ELR (cell line): ENCODE measurements around the gene IL18R1.

Experiments
- DNase-seq: peaks from one replicate; pipeline ENCODE4 v3.0.0-alpha.2; 2015; ENCODE audit warnings: low read depth

IL18R1 gene

DNA sequence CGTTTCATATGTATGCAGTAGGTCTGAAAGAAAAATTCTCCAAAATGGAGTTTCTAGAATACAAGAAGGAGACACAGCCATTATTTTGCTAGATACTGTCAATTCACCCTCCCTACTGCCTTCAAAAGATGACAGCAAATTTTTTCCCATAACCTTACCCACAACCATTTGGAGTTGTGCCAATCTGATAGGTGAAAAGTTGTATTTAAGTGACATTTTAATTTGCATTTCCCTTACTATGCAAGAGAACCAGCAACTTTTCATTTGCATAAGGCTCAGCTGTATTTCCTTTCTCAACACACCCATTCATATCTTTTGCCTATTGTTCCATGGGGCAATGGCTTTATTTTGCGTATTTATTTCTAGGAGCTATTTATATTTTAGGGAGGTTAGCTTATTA, 36.0 kb downstream of the IL18R1 start:
- no peak for DNase-seq

DNA sequence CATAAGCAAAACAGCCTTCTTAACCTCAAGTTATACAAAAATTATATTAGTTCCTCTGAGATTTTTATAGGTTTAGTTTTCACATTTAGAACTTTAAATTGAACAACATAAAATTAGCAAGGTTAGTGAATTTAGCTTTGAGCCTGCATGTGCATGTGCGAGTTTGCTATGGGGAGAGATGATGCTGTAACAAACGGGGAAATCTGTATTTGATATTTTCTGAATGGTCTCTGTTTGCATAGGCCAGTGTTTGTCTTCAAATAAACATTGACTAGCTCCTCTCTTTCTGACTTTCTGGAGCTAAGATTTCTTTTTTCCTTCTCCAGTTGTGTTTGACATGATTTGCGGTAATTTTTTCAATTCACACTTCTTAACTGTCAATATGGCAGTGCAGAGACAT, 36.5 kb downstream of the IL18R1 start:
- DNase-seq = no peak

DNA sequence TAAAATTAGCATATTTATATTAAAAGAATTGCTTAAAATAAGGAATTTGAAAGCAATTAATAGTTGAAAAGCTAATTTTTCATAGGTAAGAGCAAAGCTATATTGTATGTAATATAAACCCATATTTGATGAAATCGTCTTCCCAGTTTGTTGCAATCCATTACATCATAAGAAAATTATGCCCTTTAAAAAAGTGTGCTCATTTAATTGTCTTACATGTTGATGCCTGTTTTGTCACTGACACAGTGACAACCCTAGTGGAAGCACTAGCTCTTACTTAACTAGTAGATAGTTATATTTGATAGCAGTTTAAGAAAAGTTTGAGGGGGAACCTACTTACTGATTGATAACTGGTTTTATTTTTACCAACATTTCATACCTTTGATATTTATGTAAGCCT, 37.3 kb downstream of the IL18R1 start:
- no peak for DNase-seq

DNA sequence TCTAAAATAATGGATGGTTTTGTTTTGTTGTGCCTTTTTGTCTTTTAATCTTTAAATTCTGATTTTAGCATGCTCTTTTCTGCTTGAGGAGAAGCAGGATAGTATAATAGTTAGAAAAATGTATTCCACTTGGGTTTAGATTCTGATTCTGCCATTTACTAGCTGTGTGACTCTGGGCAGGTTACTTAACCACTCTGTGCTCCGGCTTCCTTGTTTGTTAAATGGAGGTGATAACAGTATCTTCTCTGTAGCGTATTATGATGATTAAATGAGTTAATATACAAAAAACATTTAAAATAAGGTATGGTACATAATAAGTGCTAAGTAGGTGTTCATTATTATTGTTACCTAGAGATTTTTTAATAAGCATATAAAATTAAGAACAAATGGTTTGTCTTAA, 40.4 kb downstream of the IL18R1 start:
- no peak for DNase-seq

DNA sequence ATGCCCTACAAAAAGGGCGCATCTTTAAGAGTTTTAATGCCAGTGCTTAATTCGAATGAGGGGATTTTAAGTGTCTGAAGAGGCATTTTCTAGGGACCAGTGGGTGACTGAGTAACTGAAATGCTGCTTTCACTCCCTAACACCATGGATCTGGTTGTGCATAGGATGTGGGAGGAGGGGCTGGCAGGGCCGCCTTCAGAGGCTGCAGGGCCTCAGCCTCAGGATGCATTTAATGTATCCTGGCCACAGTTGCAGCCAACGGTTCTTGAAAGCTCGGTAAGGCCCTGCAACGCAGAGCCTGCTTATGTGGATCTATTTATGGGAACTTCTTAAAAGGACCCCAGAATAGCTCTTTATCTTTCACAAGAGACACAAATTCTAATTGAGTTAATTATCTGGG, 41.6 kb downstream of the IL18R1 start:
- no peak for DNase-seq

DNA sequence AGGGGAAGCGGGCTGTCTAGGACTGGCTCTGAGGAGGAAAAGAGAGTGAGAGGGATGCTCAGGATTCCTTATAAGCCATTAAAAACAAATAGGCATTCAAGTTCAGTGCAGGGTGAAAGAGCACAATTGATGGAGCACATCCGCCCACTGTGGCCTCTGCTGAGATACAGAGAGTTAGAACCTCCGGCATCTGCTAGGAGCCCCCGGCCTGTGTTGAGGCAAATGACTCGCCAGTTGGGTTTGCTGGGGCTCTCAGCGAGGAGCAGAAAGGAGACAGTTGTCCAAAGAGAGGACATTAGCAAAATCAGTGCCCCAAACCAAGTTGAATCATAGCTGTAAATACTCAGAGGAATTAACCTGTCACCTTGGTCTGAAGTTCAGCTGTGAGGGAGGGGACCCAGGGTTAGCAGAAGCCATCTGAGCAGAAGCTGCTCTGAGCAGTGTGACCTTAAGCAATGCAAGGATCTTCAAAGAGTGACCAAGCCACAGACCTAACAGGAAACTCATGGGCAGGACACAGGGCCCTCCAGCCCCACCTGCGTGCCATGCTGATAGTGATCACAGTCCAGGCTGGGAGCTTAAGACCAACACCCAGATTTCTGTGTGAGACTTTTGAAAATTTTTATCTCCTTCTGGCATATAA, 44.0 kb downstream of the IL18R1 start:
- no peak for DNase-seq

DNA sequence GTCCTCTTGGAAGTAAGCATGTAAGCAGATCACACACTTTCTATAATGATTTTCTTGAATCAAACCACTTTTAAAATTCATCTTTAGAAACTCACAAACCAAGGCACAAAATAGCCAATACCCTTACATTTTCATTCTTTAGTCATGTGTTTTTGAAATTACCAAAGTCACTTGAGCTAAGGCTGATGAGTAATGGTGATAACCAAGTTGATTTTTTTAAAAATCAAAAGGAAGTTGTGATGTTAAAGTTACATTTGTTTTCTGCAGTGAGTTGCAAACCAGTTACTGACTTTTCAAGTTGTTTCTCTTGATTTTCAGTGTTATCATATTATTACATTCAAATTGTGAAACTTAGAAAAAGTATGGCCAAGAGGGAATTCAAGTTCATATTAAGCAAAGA, 45.9 kb downstream of the IL18R1 start:
- DNase-seq = no peak

DNA sequence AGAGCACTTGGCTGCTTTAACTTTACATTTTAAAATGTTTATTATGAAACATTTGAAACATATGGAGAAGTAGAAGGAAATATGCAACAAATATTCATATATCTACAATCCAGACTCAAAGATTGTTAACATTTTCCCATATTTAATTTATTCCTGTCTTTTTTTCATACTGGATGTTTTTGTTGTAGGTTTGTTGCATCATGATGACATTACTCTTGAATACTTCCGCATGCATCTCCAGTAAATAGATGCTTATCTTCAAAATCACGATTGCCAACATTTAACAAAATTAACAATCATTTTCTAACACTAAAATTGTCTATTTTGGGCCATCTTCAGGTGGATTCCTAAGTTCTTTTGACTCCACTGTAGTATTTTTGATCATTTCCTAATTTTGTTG, 46.3 kb downstream of the IL18R1 start:
- DNase-seq = no peak

DNA sequence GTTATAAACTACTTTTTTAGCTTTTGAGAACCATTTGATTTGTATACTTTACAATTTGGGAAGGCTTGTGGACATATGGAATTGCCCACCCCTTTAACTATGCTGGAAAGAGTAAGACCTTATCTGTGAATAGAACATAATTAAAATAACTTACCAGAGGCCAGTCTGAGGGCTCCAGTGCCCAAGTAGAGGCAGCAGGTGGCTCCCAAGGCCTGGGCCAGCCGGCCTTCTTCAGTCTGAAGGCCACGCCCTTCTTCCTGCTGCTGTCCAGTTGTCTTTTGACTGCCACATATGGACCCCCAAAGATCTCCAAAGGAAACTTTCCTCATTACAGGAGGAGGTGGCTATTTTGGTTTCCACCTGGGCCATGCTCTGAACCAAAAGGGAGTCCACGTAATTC, 55.4 kb downstream of the IL18R1 start:
- no peak for DNase-seq

DNA sequence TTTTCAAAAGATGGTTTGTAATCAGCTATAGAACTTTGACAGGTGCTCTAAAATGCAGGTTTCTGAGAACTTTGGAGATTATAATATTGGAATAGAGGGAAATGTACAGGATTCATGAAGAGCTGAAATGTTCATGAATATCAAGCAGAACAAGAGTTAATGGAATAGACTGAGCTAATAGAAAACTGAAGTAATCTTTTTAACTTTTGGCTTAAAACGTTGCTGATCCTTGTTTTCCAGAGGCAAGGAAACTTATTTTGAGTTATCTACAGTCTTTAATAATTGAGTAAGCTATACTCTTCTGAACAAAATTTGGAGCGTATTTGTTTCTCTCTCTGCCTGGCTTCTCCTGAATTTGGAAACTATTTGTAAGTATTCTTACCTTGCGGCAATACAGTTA, 56.6 kb downstream of the IL18R1 start:
- no peak for DNase-seq

DNA sequence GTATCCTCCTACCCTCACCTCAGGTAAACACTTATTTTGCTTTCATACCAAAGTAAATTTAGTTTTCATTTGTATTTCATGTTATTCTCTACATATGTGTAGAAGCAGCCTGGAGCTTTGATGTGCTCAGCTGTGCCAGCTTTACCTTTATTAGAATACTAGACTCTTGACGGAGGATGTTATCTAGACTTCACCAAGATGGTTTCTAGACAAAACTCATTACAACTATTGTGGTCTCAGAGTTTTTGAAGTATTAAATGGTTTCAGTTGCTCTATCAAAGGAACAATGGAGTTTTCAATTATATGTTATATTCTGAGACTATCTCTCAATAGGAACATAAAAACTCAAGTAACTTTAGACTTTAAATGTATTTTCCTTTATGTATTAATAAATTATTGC, 62.4 kb downstream of the IL18R1 start:
- DNase-seq = no peak

DNA sequence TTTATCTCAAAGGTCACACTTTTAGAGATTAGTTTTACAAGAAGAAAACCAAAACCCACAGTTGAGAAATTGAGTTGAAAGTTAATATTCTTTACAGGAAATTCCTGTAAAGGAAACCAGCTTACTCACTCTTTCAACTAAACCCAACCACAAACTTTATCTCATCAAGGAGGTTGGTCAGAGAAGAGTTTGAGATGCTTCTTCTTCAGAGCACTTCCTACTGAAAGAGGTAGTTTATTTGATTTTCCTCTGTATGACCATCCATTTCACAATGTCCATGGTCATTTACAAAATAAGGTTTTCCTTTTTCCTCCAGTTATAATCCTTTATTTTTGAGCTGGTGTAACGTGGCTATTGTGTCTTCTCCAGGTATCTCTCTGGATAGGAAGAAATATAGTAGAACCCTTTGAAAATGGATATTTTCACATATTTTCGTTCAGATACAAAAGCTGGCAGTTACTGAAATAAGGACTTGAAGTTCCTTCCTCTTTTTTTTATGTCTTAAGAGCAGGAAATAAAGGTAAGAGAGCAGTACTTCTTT, 62.9 kb downstream of the IL18R1 start:
- DNase-seq = peak; percentile 5

DNA sequence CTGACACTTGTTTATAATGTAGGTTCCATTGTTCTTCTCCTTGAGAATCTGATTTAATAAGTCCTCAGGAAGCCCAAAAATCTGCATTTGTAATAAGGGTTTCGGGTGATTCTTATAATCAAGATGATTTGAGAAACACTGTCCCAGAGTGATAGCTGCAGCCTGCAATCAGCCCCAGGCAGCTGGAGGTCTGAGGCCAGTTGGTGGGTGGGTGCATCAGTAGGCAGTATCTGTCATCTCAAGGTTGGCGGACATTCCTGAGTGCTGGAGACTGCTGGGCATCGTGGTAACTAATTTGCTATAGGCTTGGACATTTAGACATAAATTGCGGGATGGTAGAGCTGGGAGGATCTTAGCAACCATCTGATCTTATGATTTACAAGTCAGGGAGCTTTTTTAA, 64.7 kb downstream of the IL18R1 start:
- DNase-seq = no peak

DNA sequence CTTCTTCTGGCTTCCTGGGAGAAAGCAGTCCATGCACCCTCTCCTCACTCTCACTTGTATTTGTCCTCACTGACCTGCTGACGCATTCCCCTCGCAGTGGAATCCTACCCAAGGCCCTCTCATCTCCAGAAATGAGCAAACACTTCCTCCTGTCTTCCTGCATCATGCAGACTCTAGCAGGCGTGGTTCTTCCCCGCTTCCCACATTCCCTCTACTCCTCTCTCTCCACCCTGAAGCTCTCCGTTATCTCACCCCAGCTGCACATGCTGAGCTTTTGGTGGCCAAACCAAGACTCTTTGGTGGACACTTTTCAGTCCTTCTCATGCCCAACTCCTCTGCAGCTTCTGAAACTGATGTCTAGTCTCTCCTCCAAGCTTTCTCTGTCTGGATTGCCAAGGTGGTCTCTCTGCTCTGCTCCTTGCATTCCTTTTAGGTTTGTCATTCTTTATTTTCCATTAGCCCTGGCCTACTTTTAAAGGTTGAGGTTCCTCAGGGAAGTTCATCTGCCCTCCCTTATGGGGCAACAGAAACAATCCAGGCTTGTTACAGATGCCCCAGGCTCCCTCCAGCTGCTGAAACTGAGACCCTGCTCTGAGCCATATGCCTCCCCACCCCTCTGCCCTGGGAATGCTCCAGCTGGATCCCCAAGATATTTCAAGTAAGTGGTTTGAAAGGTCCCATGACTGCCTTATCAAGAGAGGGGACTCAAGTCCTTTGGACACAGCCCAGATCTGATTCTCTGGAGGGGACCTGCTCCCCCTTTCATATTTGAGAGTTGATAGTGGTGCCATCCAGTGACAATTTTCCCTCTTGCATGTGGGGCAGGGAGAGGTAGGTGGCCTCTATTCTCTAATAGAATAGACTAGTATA, 66.5 kb downstream of the IL18R1 start:
- no peak for DNase-seq

DNA sequence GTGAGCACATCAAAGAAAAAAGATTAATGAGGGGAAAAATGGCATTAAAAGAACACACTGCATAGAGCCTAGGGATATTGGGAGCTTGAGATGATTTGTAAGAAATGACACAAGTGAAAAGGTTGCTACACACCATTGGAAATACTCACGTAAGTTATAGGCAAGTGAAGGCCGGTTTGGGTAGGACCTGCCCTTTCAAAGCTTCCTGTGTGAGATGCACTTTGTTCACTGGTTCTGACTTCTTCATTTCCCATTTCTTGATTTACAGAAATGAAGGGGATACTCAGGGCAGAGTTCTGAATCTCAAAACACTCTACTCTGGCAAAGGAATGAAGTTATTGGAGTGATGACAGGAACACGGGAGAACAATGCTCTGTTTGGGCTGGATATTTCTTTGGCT, 67.3 kb downstream of the IL18R1 start, which contains the start of gene IL18RAP:
Gene IL18RAP, plus strand, starts transcription at position 251 of the 400 bp plus-strand sequence. Its CDS starts 118 bp downstream, at position 369.
- no peak for DNase-seq

DNA sequence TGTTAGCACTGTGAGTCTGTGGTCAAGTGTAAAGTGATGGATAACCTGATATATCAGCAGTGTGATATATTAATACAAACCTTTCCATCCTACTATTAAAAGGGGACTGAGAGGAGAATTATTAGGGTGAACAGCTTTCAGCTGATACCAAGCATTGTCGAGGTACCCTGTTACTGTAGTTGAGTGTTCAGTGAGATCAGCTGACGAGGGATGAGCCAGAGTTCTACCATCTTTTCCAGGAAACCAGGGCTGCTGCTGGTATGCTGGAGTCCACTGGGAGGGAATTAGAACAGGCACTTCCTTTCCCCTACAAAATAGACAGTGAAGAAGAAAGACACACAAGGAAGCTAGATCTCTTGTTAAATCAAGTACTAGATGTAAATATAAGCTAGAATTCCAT, 67.8 kb downstream of the IL18R1 start:
- DNase-seq = no peak

DNA sequence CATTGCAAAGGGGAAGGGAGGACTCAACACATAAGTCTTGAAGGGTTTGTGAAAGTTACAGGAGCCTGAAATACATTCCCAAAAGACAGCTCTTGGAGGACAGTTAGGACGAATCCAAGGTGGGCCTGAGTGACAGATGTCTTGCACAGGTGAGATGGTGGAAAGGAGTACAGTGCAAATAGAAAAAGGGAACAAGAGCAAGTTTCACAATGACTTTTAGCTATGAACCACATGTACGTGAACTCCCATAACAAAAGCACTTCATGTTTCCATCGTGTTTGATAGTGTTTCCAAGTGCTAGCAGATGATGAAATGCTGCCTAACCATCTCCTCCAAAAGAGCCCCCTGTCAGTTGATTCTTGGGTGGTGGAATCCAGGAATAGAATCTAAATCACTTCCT, 69.2 kb downstream of the IL18R1 start:
- no peak for DNase-seq

DNA sequence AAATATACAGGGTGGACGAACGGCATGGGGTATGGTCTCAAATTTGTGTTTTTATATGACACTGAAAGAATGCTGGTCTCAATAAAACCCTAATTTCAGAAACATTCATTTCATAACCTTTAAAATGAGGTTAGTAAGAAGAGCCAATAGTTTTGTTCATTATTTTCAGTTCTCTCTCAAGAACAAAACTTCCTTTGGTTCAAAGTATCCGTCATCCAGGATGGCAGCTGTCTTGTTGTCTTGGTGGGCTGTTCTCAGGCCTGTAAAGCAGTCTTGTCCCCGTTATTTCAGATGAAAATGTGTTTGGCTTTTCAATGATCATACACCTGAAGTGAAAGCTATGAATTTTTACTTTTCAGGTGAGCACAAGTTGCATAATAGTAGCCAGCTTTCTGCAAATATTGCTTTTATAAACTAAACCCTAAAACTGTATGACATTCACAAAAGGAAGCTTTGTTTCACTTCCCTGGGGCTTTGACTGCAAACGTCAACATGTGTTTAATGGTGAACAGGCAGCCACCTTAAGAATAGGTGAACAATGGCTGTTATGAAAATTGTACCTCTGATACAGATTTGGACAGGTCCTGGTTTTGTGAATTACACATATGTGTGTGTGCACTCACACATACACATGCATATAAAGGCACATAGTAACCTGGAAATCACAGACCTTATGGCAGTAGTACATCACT, 70.0 kb downstream of the IL18R1 start:
- DNase-seq = no peak

DNA sequence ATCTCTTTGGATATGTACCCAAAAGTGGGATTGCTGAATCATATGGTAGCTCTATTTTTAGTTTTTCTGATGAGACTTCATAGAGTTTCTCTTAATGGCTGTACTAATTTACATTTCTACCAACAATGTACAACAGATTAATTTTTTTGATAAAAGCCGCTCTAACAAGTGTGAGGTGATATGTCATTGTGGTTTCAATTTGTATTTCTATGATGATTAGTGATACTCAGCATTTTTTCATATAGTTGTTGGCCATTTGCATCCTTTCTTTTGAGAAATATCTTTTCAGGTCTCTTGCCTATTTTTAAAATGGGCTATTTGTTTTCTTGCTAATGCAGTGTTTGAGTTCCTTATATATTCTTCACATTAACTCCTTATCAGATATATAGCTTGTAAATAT, 71.7 kb downstream of the IL18R1 start:
- no peak for DNase-seq

DNA sequence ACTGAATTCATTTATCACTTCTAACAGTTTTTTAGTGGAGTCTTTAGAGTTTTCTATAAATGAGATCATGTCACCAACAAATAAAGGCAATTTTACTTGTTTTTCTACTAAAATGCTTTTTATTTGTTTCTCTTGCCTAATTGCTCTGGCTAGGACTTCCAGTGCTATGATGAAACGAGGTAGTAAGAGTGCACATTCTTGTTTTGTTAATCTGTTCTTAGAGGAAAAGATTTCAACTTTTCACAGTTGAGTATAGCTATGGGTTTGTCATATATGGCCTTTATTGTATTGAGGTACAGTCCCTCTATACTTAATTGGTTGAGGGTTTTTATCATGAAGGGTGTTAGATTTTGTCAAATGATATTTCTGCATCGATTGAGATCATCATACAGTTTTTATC, 73.0 kb downstream of the IL18R1 start:
- DNase-seq = no peak

DNA sequence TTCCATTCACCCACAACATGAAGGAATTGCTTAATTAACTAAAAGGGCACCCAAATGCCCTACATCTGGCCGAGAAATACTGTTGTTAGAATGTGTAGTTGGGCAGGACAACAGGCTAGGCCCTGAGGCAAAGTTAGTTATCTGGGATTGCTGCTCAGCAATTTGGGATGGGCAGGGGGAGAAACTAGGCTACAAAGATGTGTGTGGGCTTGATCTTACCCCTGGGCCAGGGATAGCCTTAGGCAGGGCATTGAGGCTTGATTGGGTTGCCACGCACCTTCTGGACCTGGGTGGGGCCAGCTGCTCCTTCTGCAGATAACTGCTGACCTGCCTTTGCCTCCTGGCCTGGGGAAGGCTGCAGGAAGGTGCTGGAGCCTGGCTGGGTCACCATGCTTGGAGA, 76.8 kb downstream of the IL18R1 start:
- no peak for DNase-seq

DNA sequence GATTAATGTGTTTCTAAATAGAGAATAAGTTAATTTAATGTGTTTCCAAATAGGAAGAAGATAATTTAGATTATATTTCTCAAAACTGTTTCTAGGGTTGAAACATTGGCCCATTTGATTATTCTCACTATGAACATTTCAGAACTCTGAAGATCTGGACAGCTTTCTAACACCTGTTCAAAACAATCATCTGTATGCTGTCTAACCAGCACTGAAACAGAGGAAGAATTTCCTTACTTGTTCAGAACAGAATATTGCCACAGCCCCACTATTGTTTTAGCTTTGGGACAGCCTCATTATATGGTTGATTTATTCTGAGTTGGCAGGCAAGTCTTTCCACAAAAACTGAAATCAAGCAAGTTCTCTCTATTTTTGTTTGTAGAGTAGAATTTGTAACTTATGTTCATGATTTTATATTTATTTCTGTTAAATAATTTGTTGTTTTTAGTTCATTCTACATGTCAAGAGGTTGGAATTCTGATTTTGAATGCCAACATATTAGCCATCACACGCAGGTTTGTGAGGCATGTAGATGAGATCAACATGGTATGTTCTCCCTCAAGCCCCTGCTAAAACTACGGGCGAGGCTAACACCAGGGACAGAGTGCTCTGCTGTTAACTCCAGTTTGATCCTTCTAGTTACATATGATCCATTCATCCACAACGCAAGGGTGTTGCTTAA, 78.5 kb downstream of the IL18R1 start:
- no peak for DNase-seq
